Measurements from ENCODE around the gene FNIP2. TPM values are rescaled to one million over a fixed set of nuclear protein-coding genes. Genes with fewer than 3 reads are reported as not detected.

The FNIP2 gene
- total RNA-seq (2022; extraction: Qiagen RNA extraction; ENCODE audit: low read depth), result 3.3 to 6.3 TPM (median 4.4 TPM) in 5 replicates

DNA sequence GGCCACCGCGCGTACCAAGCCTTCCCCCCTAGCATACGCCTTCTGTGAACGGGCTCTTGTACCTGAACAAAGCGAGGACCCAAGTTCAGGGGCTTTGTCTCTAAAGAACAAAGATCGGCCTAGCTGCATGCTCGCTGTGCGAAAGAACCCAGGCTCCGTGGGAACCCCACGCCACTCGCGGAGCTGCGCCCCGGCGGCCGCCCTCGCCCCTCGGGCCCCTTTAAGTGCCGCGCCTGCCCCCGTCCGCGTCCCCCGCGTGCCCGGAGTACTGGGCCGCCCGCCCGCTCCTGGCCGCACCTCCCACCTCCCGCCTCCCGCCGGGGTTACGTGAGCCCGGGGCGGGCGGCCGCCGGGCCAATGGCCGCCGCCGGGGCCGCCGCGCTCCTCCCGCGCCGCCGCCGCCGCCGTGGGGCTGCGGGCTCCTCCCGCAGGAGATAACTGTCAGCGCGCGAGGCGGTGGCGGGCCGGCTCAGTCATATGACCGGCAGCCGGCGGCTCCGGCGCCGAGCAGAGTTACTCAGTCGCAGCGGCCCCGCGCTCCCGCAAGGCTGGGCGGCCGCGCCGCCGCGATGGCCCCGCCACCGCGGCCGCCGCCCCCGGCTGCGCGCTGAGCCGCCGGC, at the start of gene FNIP2:
FNIP2 (plus strand) TSS at position 472 of the 620 bp plus-strand sequence. CDS start 187 bp downstream, outside the sequence.

DNA sequence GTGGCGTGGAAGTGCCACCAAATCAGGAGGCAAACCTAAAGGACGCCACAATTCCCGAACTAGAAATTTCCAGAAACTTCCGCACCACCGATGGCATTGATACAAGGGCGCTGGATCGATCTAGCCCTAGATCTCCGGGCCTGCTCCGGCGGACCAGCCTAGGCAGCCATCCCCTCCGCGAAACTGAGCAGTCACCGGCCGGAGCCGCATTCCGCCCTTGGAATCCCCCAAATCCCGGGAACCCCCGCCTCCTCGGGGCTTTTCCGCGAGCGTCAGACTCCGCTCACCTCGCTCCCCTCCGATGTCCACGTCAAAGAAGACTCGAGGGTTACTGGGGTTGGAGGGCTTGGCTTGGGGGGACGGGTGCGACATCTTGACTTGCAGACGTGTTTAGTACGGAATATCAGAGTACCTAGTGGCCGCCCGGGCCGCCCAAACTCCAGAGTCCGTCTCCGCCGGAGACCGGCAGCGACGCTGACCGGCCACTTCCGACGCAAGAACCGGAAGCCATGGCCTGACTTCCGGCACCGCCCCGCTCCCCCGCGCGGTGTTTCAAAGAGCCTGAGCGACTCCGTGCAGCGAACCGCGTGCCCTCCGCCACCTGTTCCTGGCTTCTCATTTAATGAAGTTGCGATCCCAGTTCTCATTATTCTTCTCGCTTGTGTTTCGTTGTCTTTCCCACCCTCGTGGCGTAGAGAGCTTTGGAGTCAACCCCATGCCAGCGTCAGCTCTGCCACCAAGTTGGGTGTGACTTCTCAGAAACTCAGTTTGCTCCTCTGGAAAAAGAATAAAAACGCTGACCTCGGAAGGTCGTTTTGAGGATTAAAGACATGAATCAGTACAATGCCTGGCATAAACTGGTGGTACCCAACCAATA, 45.7 kb upstream of the FNIP2 start, which contains the start of gene PPID:
PPID (minus strand) TSS at position 480 of the 877 bp plus-strand sequence; CDS start at position 372, 108 bp downstream.

Other genes with a start within 250 kb of the FNIP2 start
- gene RXFP1, start 247.1 kb upstream of the FNIP2 start, total RNA-seq (2022; extraction: Qiagen RNA extraction; ENCODE audit: low read depth), result not detected in 5 replicates
- gene C4orf46, start 97.1 kb upstream of the FNIP2 start, total RNA-seq (2022; extraction: Qiagen RNA extraction; ENCODE audit: low read depth), result 4.3 to 10.0 TPM (median 7.5 TPM) in 5 replicates
- gene ETFDH, start 96.7 kb upstream of the FNIP2 start, total RNA-seq (2022; extraction: Qiagen RNA extraction; ENCODE audit: low read depth), result 5.3 to 6.1 TPM (median 5.5 TPM) in 5 replicates
- 34.0 to 46.3 TPM (median 36.5 TPM) in 5 replicates for gene PPID, start 45.6 kb upstream of the FNIP2 start, total RNA-seq (2022; extraction: Qiagen RNA extraction; ENCODE audit: low read depth)